Fibroblast of pulmonary artery (primary cell): ENCODE results near the gene RNFT2.

Experiments used
- DNase-seq: peaks from one replicate; pipeline ENCODE4 v3.0.0-alpha.2; 2010; ENCODE audit warnings: low read depth
- H3K4me3 ChIP-seq: replicated peaks from 2 replicates; pipeline ENCODE4 v1.5.1; 2011; ENCODE audit warnings: low read depth, mild to moderate bottlenecking, control low read depth, low read length, moderate library complexity
- CTCF ChIP-seq: IDR thresholded peaks from 2 replicates; pipeline ENCODE4 v1.5.1; 2011; ENCODE audit warnings: mild to moderate bottlenecking, control low read depth, low read length, inconsistent platforms; ENCODE audit errors: missing control alignments

RNFT2 gene

GRCh38 chr12:116698554-116699075 is 39.5 kb upstream of the RNFT2 start:
- no peak overlapping the region for H3K4me3 ChIP-seq
- no peak for TF ChIP-seq CTCF
- DNase-seq, result no peak

DNA sequence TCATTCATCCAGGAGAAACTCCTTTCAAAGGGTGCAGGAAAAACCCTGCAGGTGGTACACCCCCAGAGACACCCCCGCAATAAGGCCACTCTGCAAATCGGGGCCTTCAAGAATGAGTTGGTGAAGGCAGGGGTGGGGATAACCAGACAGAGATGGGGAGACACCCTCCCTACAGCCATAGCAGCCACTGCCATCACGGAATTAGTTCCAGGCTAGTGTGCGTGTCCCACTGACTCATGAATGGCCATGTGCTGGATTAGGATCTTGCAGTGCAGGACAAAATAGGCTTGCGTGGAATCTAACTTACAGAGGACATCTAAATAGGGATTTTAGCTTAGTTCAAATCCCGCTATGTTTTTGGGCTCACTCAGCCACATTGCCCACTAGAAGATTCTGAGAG is 38.0 kb upstream of the RNFT2 start:
- no peak for DNase-seq
- H3K4me3 ChIP-seq, result no peak overlapping the region
- TF ChIP-seq CTCF, result no peak

DNA sequence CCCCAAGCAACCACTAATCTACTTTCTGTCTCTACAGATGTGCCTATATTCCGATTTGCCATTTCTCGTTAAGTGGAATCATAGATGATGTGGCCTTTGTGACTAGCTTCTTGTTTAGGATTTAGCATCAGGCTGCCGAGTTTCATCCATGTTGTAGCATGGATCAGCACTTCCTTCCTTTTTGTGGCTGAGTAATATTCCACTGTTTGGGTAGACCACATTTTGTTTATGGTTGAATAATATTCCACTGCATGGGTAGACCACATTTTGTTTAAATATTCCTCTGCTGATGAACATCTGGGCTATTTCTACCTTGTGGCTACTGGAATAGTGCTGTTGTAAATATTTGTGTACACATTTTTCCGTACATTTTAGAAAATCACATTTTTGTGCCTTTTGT is 36.7 kb upstream of the RNFT2 start:
- no peak overlapping the region for H3K4me3 ChIP-seq
- TF ChIP-seq CTCF, result no peak
- no peak for DNase-seq

DNA sequence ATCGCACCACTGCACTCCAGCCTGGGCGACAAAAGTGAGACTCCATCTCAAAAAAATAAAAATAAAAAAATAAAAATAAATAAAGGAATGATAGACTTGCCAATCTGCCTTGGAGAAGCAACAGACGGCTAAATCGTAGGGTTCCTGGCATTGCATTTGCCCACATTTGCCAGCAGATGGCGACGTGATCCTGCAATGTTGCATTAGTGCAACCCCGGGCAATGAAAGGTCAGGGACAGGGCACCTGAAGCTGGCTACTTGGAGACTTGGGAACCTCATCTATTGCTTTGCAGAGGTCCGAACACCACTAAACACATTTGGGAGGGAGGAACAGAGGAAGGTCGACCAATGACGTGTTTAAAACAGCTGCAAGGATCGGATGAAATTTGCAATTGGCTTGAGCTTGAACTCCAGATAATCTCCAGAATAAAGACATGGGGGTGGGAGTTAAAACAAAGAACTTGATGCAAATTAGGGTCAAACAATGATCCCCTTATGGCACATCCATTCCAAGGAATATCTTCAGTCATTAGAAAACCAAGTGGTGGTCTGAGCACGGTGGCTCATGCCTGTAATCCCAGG is 34.8 kb upstream of the RNFT2 start:
- peak; percentile 91 for TF ChIP-seq CTCF
- DNase-seq, result peak; percentile 71
- H3K4me3 ChIP-seq, result no peak overlapping the region

GRCh38 chr12:116707751-116708150 is 30.4 kb upstream of the RNFT2 start:
- no peak for DNase-seq
- H3K4me3 ChIP-seq, result no peak overlapping the region
- no peak for TF ChIP-seq CTCF

DNA sequence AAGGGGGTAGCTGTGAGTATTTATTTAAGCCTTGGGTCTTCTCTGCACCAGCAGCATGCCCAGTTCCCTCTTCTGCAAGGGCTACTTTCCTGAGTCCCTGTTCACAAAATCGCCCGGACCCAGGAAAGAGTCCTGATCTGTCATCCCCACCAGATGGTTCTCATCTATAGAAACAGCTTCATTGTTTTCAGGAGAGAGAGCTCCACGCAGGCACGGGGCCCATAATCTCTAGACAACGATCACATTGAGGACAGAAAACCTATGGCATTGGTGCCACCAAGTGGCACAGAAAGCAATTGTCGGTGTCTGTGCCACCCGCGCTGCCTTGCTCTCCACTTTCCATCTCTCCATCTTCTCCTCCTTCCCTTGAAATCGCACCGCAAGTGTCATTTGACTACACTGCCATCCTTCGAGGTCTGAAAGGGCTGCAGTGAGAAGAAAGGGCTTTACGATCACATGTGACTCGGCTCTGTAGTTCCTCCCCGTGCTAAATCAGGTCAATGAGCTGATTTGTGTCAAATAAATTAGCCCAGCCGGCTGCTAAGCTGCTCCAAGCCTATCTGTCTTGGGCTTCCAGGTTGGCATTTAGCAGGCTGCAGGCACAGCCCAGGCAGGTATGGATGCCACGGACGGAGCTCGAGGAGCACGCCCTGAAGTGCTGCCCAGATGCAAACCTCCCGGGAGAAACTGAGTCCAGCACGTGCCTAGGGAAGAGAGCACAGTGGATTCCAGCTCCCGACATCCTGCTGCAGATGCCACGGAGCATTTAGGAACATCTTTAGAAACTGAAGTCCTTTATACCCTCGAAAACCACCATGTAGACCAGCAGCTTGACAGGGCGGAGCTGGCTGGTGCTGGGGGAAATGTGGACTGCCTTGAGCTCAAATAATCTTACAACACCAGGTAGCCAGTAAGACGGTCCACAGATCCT is 29.0 kb upstream of the RNFT2 start:
- TF ChIP-seq CTCF, result peak; percentile 42
- DNase-seq, result peak; percentile 70
- H3K4me3 ChIP-seq, result no peak overlapping the region
